Endothelial cell of umbilical vein (primary cell): Measurements from ENCODE around the gene DUOXA1. TPM values are rescaled to one million over a fixed set of nuclear protein-coding genes. Genes with fewer than 3 reads are reported as not detected.

ENCODE experiments used
- BruUV-seq: library from RNA; stranded (reverse); fragments of 400-500 nt; replicated peaks from 2 replicates; lab custom pipeline; 2021; lab: Mats Ljungman, UMichigan
- CTCF ChIA-PET: fragments of 300-600, 350-600 bp; sonication (Branson Sonifier 250); formaldehyde crosslinking; loops from one replicate; lab custom pipeline; 2021; ENCODE audit warnings: antibody characterized with exemption, inconsistent platforms; lab: Charles Lee
- POLR2A ChIA-PET: fragments of 300-600, 350-600 bp; sonication (Branson Sonifier 250); formaldehyde crosslinking; loops from one replicate; lab custom pipeline; 2021; ENCODE audit warnings: antibody characterized with exemption, inconsistent platforms; lab: Charles Lee
- DNase-seq: peaks from one replicate; pipeline ENCODE4 v3.0.0-alpha.2; 2011; ENCODE audit warnings: low read depth, low spot score
- FAIRE-seq: peaks from 2 replicates; lab custom pipeline; 2011; peaks lifted over from hg19 to GRCh38; lab: Jason Lieb, UNC
- H2AFZ ChIP-seq: 2 replicates; pipeline ENCODE4 v1.6.0; 2012; ENCODE audit warnings: low read depth, low read length, control low read depth, inconsistent platforms
- H3K27ac ChIP-seq: 2 replicates; pipeline ENCODE4 v1.5.1; 2011; ENCODE audit warnings: low read depth, mild to moderate bottlenecking, control low read depth, low read length, moderate library complexity; ENCODE audit not compliant: insufficient read depth
- H3K27me3 ChIP-seq, 2 experiments: 2 replicates each; pipeline versions ENCODE4 v1.6.0 to v1.6.1; 2011; ENCODE audit warnings: low read length in 2 of 2, mixed read lengths in 1 of 2; ENCODE audit not compliant: control insufficient read depth in 2 of 2, insufficient read depth in 2 of 2
- H3K36me3 ChIP-seq, 2 experiments: 2 replicates in 1 of 2; 3 replicates in 1 of 2; pipeline ENCODE4 v1.5.1; 2011; ENCODE audit warnings: low read length in 2 of 2, mild to moderate bottlenecking in 1 of 2, moderate library complexity in 1 of 2; ENCODE audit not compliant: control insufficient read depth in 2 of 2, insufficient read depth in 2 of 2; ENCODE audit errors: extremely low read depth in 1 of 2
- H3K4me1 ChIP-seq: 3 replicates; pipeline ENCODE4 v1.5.1; 2011; ENCODE audit warnings: mild to moderate bottlenecking, low read length; ENCODE audit not compliant: control insufficient read depth, insufficient read depth; ENCODE audit errors: extremely low read depth
- H3K4me2 ChIP-seq: 2 replicates; pipeline ENCODE4 v1.6.1; 2011; ENCODE audit warnings: low read length, control low read depth, mixed read lengths; ENCODE audit not compliant: insufficient read depth
- H3K4me3 ChIP-seq, 3 experiments: fragments of 200-600 bp in 1 of 3; sonication (generic), shearing (Covaris generic) in 1 of 3; replicated peaks in 1 of 3; 2 replicates each; pipeline ENCODE4 v1.5.1; 2011 to 2016; ENCODE audit warnings: control low read depth in 3 of 3, low read length in 3 of 3, mild to moderate bottlenecking in 2 of 3, inconsistent platforms in 1 of 3, low read depth in 1 of 3, moderate library complexity in 1 of 3; ENCODE audit not compliant: insufficient read depth in 1 of 3
- H3K79me2 ChIP-seq: 2 replicates; pipeline ENCODE4 v1.6.0; 2012; ENCODE audit warnings: low read length, inconsistent platforms; ENCODE audit not compliant: control insufficient read depth, insufficient read depth
- H3K9ac ChIP-seq: replicated peaks from 2 replicates; pipeline ENCODE3; 2011; ENCODE audit warnings: low read length, control low read depth; ENCODE audit not compliant: insufficient read depth; ENCODE audit errors: extremely low read depth
- H3K9me1 ChIP-seq: replicated peaks from 3 replicates; pipeline ENCODE4 v1.6.0; 2011; ENCODE audit warnings: mild to moderate bottlenecking, low read length; ENCODE audit not compliant: control insufficient read depth, insufficient read depth; ENCODE audit errors: extremely low read depth
- H3K9me3 ChIP-seq: replicated peaks from 2 replicates; pipeline ENCODE4 v1.5.1; 2012; ENCODE audit warnings: low read length, inconsistent platforms; ENCODE audit not compliant: control insufficient read depth, insufficient read depth
- H4K20me1 ChIP-seq: replicated peaks from 2 replicates; pipeline ENCODE3; 2011; ENCODE audit warnings: mild to moderate bottlenecking, low read length; ENCODE audit not compliant: control insufficient read depth, insufficient read depth; ENCODE audit errors: extremely low read depth
- GATA2 ChIP-seq: IDR thresholded peaks from 2 replicates; pipeline ENCODE4 v1.7.0; 2011; ENCODE audit warnings: low read depth, mild to moderate bottlenecking, moderate library complexity, mixed read lengths, low read length; ENCODE audit not compliant: insufficient read length, insufficient read depth
- JUN ChIP-seq: IDR thresholded peaks from 2 replicates; pipeline ENCODE4 v1.6.1; 2011; ENCODE audit warnings: borderline replicate concordance, low read depth; ENCODE audit not compliant: insufficient read length, insufficient read depth
- MYC ChIP-seq: IDR thresholded peaks from one replicate; pipeline ENCODE4 v1.6.1; 2011; ENCODE audit warnings: mild to moderate bottlenecking, low read depth, low read length
- POLR2A ChIP-seq: IDR thresholded peaks from 2 replicates; pipeline ENCODE4 v1.6.1; 2012; ENCODE audit warnings: low read depth, mild to moderate bottlenecking, control low read depth, low read length
- POLR2AphosphoS5 ChIP-seq: IDR thresholded peaks from 2 replicates; pipeline ENCODE4 v1.6.1; 2012; ENCODE audit warnings: low read depth, mild to moderate bottlenecking, control low read depth, low read length, moderate library complexity; ENCODE audit not compliant: insufficient read depth
- dilution Hi-C: fragments of 300-500 bp; cut with MboI; formaldehyde crosslinking; loops from one replicate; pipeline ENCODE4 v1.15.0; 2019; ENCODE audit warnings: low sequenced_read_pairs; ENCODE audit not compliant: extremely low pct_ligation_motif_present
- intact Hi-C: fragments of 100-400 bp; cut with micrococcal nuclease; formaldehyde crosslinking; loops from one replicate; pipeline ENCODE4 v1.10.0; 2022
- polyA plus RNA-seq, 4 experiments: library from polyadenylated mRNA; depleted of rRNA in 3 of 4; stranded (reverse) in 3 of 4; unstranded in 1 of 4; fragments of >200 nt; gene quantifications; 2 replicates each; pipeline versions ENCODE4 v1.2.1 to v1.2.3, GENCODE V29; 2011 to 2012; ENCODE audit warnings: missing spikeins in 1 of 4
- total RNA-seq: library from RNA; stranded (reverse); gene quantifications from 2 replicates; pipeline ENCODE4 v1.2.3, GENCODE V29; 2021

DUOXA1 gene
- total and polyA plus RNA-seq, 2 donors (not counting 3 experiments of a cell fraction or from before 2014, with no cell fraction given), result 0.07 TPM; not detected in 1

- no peaks in the 10 kb centered on the region for H4K20me1 ChIP-seq
- no peaks in the 10 kb centered on the region for H3K4me1 ChIP-seq
- no peaks in the 10 kb centered on the region for H3K36me3 ChIP-seq
- H2AFZ ChIP-seq, result no peak overlapping the region
- FAIRE-seq, result no peak
- no peaks in the 10 kb centered on the region for H3K27me3 ChIP-seq
- no peaks in the 10 kb centered on the region for H3K9me1 ChIP-seq
- no peak overlapping the region for H3K4me2 ChIP-seq
- BruUV-seq, result no TSS peak
- H3K79me2 ChIP-seq, result no peaks in the 10 kb centered on the region
- H3K4me3 ChIP-seq, result no peak overlapping the region
- H3K9ac ChIP-seq, result no peak overlapping the region
- ChIA-PET POLR2A (no interaction called here), CTCF (interaction anchor here (1.3 to 3.6 kb wide), 2 partner anchors 12 to 27 kb away, joined by 5 to 9 read pairs; no protein-coding TSS in a partner anchor)
- H3K27ac ChIP-seq, result no peak overlapping the region
- DNase-seq, result no peak
- H3K9me3 ChIP-seq, result no peaks in the 10 kb centered on the region
- intact Hi-C loops (no loop called here), dilution Hi-C loops (no loop called here)
- no peak for TF ChIP-seq JUN
- no peak for TF ChIP-seq POLR2A
- TF ChIP-seq MYC, result no peak
Observed at GRCh38 chr15:45144775-45145174, 15.1 kb upstream of the DUOXA1 start.

GRCh38 chr15:45143946-45144345 is 14.3 kb upstream of the DUOXA1 start:
- Histone ChIP-seq H3K27me3 (no peaks in the 10 kb centered on the region), H3K9ac (no peak overlapping the region), H2AFZ (no peak overlapping the region), H3K27ac (no peak overlapping the region), H3K9me1 (no peaks in the 10 kb centered on the region), H3K4me1 (no peaks in the 10 kb centered on the region), H3K79me2 (no peaks in the 10 kb centered on the region), H3K36me3 (no peaks in the 10 kb centered on the region), H3K4me2 (no peak overlapping the region), H4K20me1 (no peaks in the 10 kb centered on the region), H3K4me3 (no peak overlapping the region), H3K9me3 (no peaks in the 10 kb centered on the region)
- ChIA-PET POLR2A (no interaction called here), CTCF (interaction anchor here (3.6 kb wide), 1 partner anchor 26 kb away, joined by 9 read pairs; no protein-coding TSS in a partner anchor)
- no TSS peak for BruUV-seq
- TF ChIP-seq POLR2A, result no peak
- no peak for TF ChIP-seq POLR2AphosphoS5
- no peak for TF ChIP-seq GATA2
- TF ChIP-seq JUN, result no peak
- no peak for FAIRE-seq
- intact Hi-C loops (no loop called here), dilution Hi-C loops (no loop called here)
- DNase-seq, result no peak
